HCT116 (cell line): ENCODE data around the gene CHAF1B. TPM values are rescaled to one million over a fixed set of nuclear protein-coding genes. Genes with fewer than 3 reads are reported as not detected.
A peak's percentile ranks its signal among the peaks of the same experiment; 100 is the strongest.

Experiments
- ATAC-seq: fragments of 200-7000 bp; cut with Tn5 transposase; 2 replicates; pipeline ENCODE4 v1.9.1; 2020; ENCODE audit warnings: mild to moderate bottlenecking, moderate library complexity
- BruUV-seq: library from RNA; stranded (reverse); fragments of 400-500 nt; replicated peaks from 2 replicates; lab custom pipeline; 2021; lab: Mats Ljungman, UMichigan
- CTCF ChIA-PET: fragments of 300-600 bp; sonication (Branson Sonifier 250); formaldehyde crosslinking; loops from one replicate; lab custom pipeline; 2021; ENCODE audit warnings: antibody characterized with exemption; lab: Charles Lee
- POLR2A ChIA-PET: fragments of 300-600, 350-600 bp; sonication (Branson Sonifier 250); formaldehyde crosslinking; loops from one replicate; lab custom pipeline; 2021; ENCODE audit warnings: antibody characterized with exemption; lab: Charles Lee
- RAD21 ChIA-PET, 2 experiments: fragments of 300-600 bp; sonication (Branson Sonifier 250); formaldehyde crosslinking; loops; one replicate each; lab custom pipeline; 2023; ENCODE audit warnings: low total read pairs in 2 of 2; ENCODE audit not compliant: uncharacterized antibody in 2 of 2, unreplicated experiment in 2 of 2, low non-redundant PET in 1 of 2; lab: Charles Lee
- DNase-seq: peaks from one replicate; pipeline ENCODE4 v3.0.0-alpha.2; 2010; ENCODE audit warnings: low read depth, low spot score
- H2AFZ ChIP-seq: fragments of 200-600 bp; shearing (Covaris generic), sonication (generic); 2 replicates; pipeline ENCODE4 v1.6.1; 2017; ENCODE audit warnings: low read depth, mixed run types, mixed read lengths, antibody characterized with exemption, low read length; ENCODE audit not compliant: poor library complexity, severe bottlenecking
- H3K27ac ChIP-seq: 2 replicates; pipeline ENCODE4 v1.5.1; 2012; ENCODE audit warnings: low read depth, low read length
- H3K27me3 ChIP-seq: fragments of 200-600 bp; sonication (generic); 2 replicates; pipeline ENCODE4 v1.6.1; 2016; ENCODE audit warnings: mixed run types, low read length, mixed read lengths; ENCODE audit not compliant: insufficient read depth
- H3K36me3 ChIP-seq, 2 experiments: fragments of 200-500 bp in 1 of 2; fragments of 200-600 bp in 1 of 2; sonication (Bioruptor generic) in 1 of 2; sonication (generic) in 1 of 2; 2 replicates each; pipeline versions ENCODE4 v1.5.1 to v1.6.1; 2014 to 2016; ENCODE audit warnings: low read length in 2 of 2, inconsistent platforms in 1 of 2, mixed read lengths in 1 of 2, mixed run types in 1 of 2; ENCODE audit not compliant: insufficient read depth in 2 of 2, control insufficient read depth in 1 of 2
- H3K4me1 ChIP-seq, 2 experiments: fragments of 200-600 bp in 1 of 2; sonication (generic) in 1 of 2; 2 replicates each; pipeline versions ENCODE4 v1.5.1 to v1.6.1; 2012 to 2017; ENCODE audit warnings: low read length in 2 of 2, inconsistent platforms in 1 of 2, mild to moderate bottlenecking in 1 of 2, mixed read lengths in 1 of 2, mixed run types in 1 of 2, moderate library complexity in 1 of 2; ENCODE audit not compliant: insufficient read depth in 2 of 2, control insufficient read depth in 1 of 2
- H3K4me2 ChIP-seq: fragments of 200-600 bp; sonication (generic); 2 replicates; pipeline ENCODE4 v1.6.1; 2017; ENCODE audit warnings: mixed run types, low read length, mixed read lengths
- H3K4me3 ChIP-seq, 2 experiments: fragments of 200-600 bp in 1 of 2; sonication (generic) in 1 of 2; replicated peaks in 1 of 2; 2 replicates each; pipeline ENCODE4 v1.5.1; 2011 to 2016; ENCODE audit warnings: low read length in 2 of 2, control low read depth in 1 of 2, low read depth in 1 of 2, mild to moderate bottlenecking in 1 of 2, mixed read lengths in 1 of 2, mixed run types in 1 of 2
- H3K79me2 ChIP-seq: fragments of 200-600 bp; sonication (generic); 2 replicates; pipeline ENCODE4 v1.6.1; 2017; ENCODE audit warnings: mild to moderate bottlenecking, mixed run types, low read length, moderate library complexity, mixed read lengths; ENCODE audit not compliant: insufficient read depth
- H3K9ac ChIP-seq: fragments of 200-600 bp; sonication (generic); 2 replicates; pipeline ENCODE4 v1.6.1; 2016; ENCODE audit warnings: low read length, mixed read lengths
- H3K9me2 ChIP-seq: fragments of 200-600 bp; sonication (generic), shearing (Covaris generic); 2 replicates; pipeline ENCODE4 v1.6.1; 2017; ENCODE audit warnings: mixed run types, mild to moderate bottlenecking, moderate library complexity; ENCODE audit not compliant: insufficient read depth
- H3K9me3 ChIP-seq, 2 experiments: fragments of 200-500 bp in 1 of 2; fragments of 200-600 bp in 1 of 2; sonication (Bioruptor generic) in 1 of 2; sonication (generic) in 1 of 2; 2 replicates each; pipeline ENCODE4 v1.6.1; 2014 to 2017; ENCODE audit warnings: low read length in 2 of 2, mixed read lengths in 2 of 2, inconsistent platforms in 1 of 2, low read depth in 1 of 2, mild to moderate bottlenecking in 1 of 2, mixed run types in 1 of 2, moderate library complexity in 1 of 2; ENCODE audit not compliant: control insufficient read depth in 1 of 2, insufficient read depth in 1 of 2
- H4K20me1 ChIP-seq: fragments of 200-600 bp; sonication (generic), shearing (Covaris generic); 2 replicates; pipeline ENCODE4 v1.6.1; 2017; ENCODE audit warnings: mixed run types, mild to moderate bottlenecking, moderate library complexity; ENCODE audit not compliant: insufficient read depth
- ATF3 ChIP-seq: IDR thresholded peaks from 2 replicates; pipeline ENCODE4 v1.6.1; 2012
- CBX3 ChIP-seq: IDR thresholded peaks from 2 replicates; pipeline ENCODE4 v1.6.1; 2012; ENCODE audit warnings: low read depth
- CEBPB ChIP-seq: IDR thresholded peaks from 2 replicates; pipeline ENCODE4 v1.6.1; 2012; ENCODE audit warnings: low read depth
- CTCF ChIP-seq, 3 experiments: fragments of 200-600 bp in 1 of 3; sonication (generic) in 1 of 3; IDR thresholded peaks in 2 of 3; conservative IDR thresholded peaks in 1 of 3; 2 replicates each; pipeline ENCODE4 v1.5.1; 2012 to 2017; ENCODE audit warnings: low read depth in 2 of 3, low read length in 2 of 3, antibody characterized with exemption in 1 of 3, borderline replicate concordance in 1 of 3, control low read depth in 1 of 3, mild to moderate bottlenecking in 1 of 3, mixed read lengths in 1 of 3, mixed run types in 1 of 3, moderate library complexity in 1 of 3; ENCODE audit not compliant: insufficient read depth in 1 of 3
- ELF1 ChIP-seq: IDR thresholded peaks from 2 replicates; pipeline ENCODE4 v1.6.1; 2012; ENCODE audit warnings: low read depth, borderline replicate concordance
- EZH2 ChIP-seq: fragments of 200-600 bp; sonication (generic); IDR thresholded peaks from 2 replicates; pipeline ENCODE4 v1.6.1; 2017; ENCODE audit warnings: antibody characterized with exemption, mixed run types
- EZH2phosphoT487 ChIP-seq: fragments of 200-600 bp; IDR thresholded peaks from 2 replicates; pipeline ENCODE4 v1.6.1; 2018; ENCODE audit warnings: antibody characterized with exemption, borderline replicate concordance
- FOSL1 ChIP-seq: IDR thresholded peaks from 2 replicates; pipeline ENCODE4 v1.6.1; 2012; ENCODE audit warnings: low read depth
- JUND ChIP-seq: IDR thresholded peaks from 2 replicates; pipeline ENCODE4 v1.6.1; 2012
- POLR2A ChIP-seq: IDR thresholded peaks from 2 replicates; pipeline ENCODE4 v1.7.0; 2011; ENCODE audit warnings: borderline replicate concordance; ENCODE audit not compliant: insufficient read depth, insufficient read length; ENCODE audit errors: extremely low read depth
- POLR2AphosphoS5 ChIP-seq: IDR thresholded peaks from 2 replicates; pipeline ENCODE4 v1.6.1; 2011; ENCODE audit warnings: mild to moderate bottlenecking, low read depth, low read length, moderate library complexity
- RAD21 ChIP-seq: IDR thresholded peaks from 2 replicates; pipeline ENCODE4 v1.6.1; 2012; ENCODE audit warnings: low read depth, mild to moderate bottlenecking
- SIN3A ChIP-seq: IDR thresholded peaks from 2 replicates; pipeline ENCODE4 v1.6.1; 2012; ENCODE audit warnings: low read depth
- SRF ChIP-seq: IDR thresholded peaks from 2 replicates; pipeline ENCODE4 v1.6.1; 2012; ENCODE audit warnings: low read depth
- TCF7L2 ChIP-seq: IDR thresholded peaks from 2 replicates; pipeline ENCODE4 v1.7.0; 2011; ENCODE audit warnings: borderline replicate concordance, inconsistent platforms; ENCODE audit not compliant: insufficient read depth, insufficient read length; ENCODE audit errors: extremely low read depth
- YY1 ChIP-seq: IDR thresholded peaks from 2 replicates; pipeline ENCODE4 v1.6.1; 2011; ENCODE audit warnings: low read length, low read depth, moderate library complexity, mild to moderate bottlenecking; ENCODE audit not compliant: insufficient replicate concordance; ENCODE audit errors: extremely low read depth
- ZBTB33 ChIP-seq: IDR thresholded peaks from 2 replicates; pipeline ENCODE4 v1.6.1; 2011; ENCODE audit warnings: mild to moderate bottlenecking, low read length, moderate library complexity; ENCODE audit not compliant: insufficient replicate concordance; ENCODE audit errors: extremely low read depth
- ZFX ChIP-seq: fragments of 450-650 bp; IDR thresholded peaks from 2 replicates; pipeline ENCODE4 v1.6.1; 2017
- ZNF274 ChIP-seq: fragments of 200-500 bp; sonication (Bioruptor generic); IDR thresholded peaks from 2 replicates; pipeline ENCODE4 v1.6.1; 2014; ENCODE audit warnings: mild to moderate bottlenecking, low read depth, low read length, inconsistent platforms
- intact Hi-C: fragments of 100-400 bp; cut with micrococcal nuclease; formaldehyde crosslinking; loops from 2 replicates; pipeline ENCODE4 v1.10.0; 2022
- total RNA-seq: library from RNA; stranded (reverse); gene quantifications from one replicate; pipeline ENCODE4 v1.2.1, GENCODE V29; 2021; ENCODE audit not compliant: unreplicated experiment

Gene CHAF1B
- total RNA-seq, 1 experiment from 2014 or later: 26.1 TPM

GRCh38 chr21:36429947-36430546, 44.9 kb downstream of the CHAF1B start (continued):
- TF ChIP-seq EZH2 (no peak), SIN3A (no peak)
- TF ChIP-seq, all 23 proteins: peak for 4

GRCh38 chr21:36430841-36431240, 45.6 kb downstream of the CHAF1B start:
- no peaks in the 10 kb centered on the region for H3K79me2 ChIP-seq
- RAD21 ChIA-PET: no interaction called here
- H3K9me3 ChIP-seq: no peaks in the 10 kb centered on the region
- H3K9ac ChIP-seq: peak overlapping the region; percentile 57; the same call in 1 of the 2 replicates
- POLR2A ChIA-PET: interaction anchor here (1.3 kb wide), 1 partner anchor 10 kb away, joined by 4 read pairs; no protein-coding TSS in a partner anchor
- ATAC-seq: no peak
- intact Hi-C loops: no loop called here
- H4K20me1 ChIP-seq: no peaks in the 10 kb centered on the region
- TF ChIP-seq JUND (no peak), CBX3 (no peak), CTCF (IDR thresholded peaks at IDR 0.05 in 2 of 3, conservative IDR thresholded peaks at IDR 0.05 in 1 of 3; ENCODE audit: borderline replicate concordance in 1 of 3, insufficient read depth in 1 of 3, low read depth in 2 of 3, low read length in 2 of 3) (no peak), YY1 (no peak), POLR2A (no peak), ZFX (no peak), POLR2AphosphoS5 (no peak), EZH2 (no peak), ZNF274 (no peak), SRF (no peak), SIN3A (no peak), TCF7L2 (no peak), FOSL1 (no peak), EZH2phosphoT487 (no peak), CEBPB (no peak), ATF3 (no peak), ZBTB33 (no peak), ELF1 (no peak), RAD21 (no peak)
- BruUV-seq: no TSS peak
- H3K4me3 ChIP-seq: peak overlapping the region in 1 of 2 experiments; percentile 6; a peak in 1 of 4 replicates
- no peaks in the 10 kb centered on the region for H3K9me2 ChIP-seq
- H3K27ac ChIP-seq: peak overlapping the region; percentile 77
- CTCF ChIA-PET: interaction anchor here (1.1 kb wide), 1 partner anchor 9 kb away, joined by 4 read pairs; no protein-coding TSS in a partner anchor
- H3K4me1 ChIP-seq: peaks cover 22 to 40% of the 10 kb centered on the region in 2 experiments
- H2AFZ ChIP-seq: no peak overlapping the region
- peak overlapping the region; percentile 72 for H3K4me2 ChIP-seq
- no peaks in the 10 kb centered on the region for H3K36me3 ChIP-seq
- DNase-seq: no peak
- H3K27me3 ChIP-seq: no peaks in the 10 kb centered on the region
